Skin epidermis (tissue), 12 donors: Measurements from ENCODE around the gene TRIM26.

ENCODE experiments used
- H3K27ac ChIP-seq, 21 experiments: fragments of 200-600 bp; sonication (generic) in 11 of 21; one replicate each; pipeline ENCODE4 v1.5.0; 2020; ENCODE audit warnings: mild to moderate bottlenecking in 3 of 21, inconsistent platforms in 2 of 21, moderate library complexity in 2 of 21
- H3K4me3 ChIP-seq, 7 experiments: fragments of 200-600 bp; sonication (generic) in 2 of 7; one replicate each; pipeline ENCODE4 v1.5.0; 2020; ENCODE audit warnings: inconsistent platforms in 2 of 7, mild to moderate bottlenecking in 2 of 7, moderate library complexity in 1 of 7

TRIM26 gene

DNA sequence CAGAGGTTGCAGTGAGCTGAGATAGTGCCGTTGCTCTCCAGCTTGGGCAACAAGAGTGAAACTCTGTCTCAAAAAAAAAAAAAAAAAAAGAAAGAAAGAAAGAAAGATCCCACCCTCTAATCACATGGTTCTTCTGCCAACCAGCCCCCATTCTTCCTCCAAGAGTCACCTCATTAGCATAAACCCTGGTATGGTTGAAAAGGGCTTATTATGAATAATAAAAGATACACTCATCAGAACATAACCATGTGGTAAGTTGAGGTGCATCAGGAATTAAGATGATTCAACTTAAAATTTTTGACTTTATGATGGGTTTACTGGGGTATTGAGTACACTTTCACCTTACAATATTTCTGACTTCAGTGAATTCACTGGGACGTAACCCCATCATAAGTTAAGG, 78.1 kb downstream of the TRIM26 start:
- Histone ChIP-seq H3K27ac (no peak overlapping the region), H3K4me3 (no peak overlapping the region)
